Mesenchymal stem cell (in vitro differentiated cells and primary cell): ENCODE results near the gene ALDH3A1.

ENCODE experiments used
- DNase-seq: peaks from one replicate; pipeline ENCODE4 v3.0.0-alpha.2; 2013
- H2AFZ ChIP-seq: one replicate; pipeline ENCODE4 v1.6.1; 2013; ENCODE audit warnings: low read depth, mild to moderate bottlenecking, control low read depth, inconsistent platforms, low read length, moderate library complexity
- H2AK5ac ChIP-seq: 2 replicates; pipeline ENCODE4 v1.6.1; 2013; ENCODE audit warnings: low read length, moderate library complexity, mild to moderate bottlenecking, inconsistent platforms; ENCODE audit not compliant: severe bottlenecking
- H2BK120ac ChIP-seq: one replicate; pipeline ENCODE4 v1.6.1; 2013; ENCODE audit warnings: low read depth, mild to moderate bottlenecking, inconsistent platforms, low read length, moderate library complexity
- H2BK12ac ChIP-seq, 2 experiments: one replicate each; pipeline ENCODE4 v1.6.1; 2013; ENCODE audit warnings: inconsistent platforms in 2 of 2, low read length in 2 of 2, mild to moderate bottlenecking in 2 of 2, moderate library complexity in 2 of 2, control low read depth in 1 of 2
- H2BK15ac ChIP-seq: one replicate; pipeline ENCODE4 v1.6.1; 2013; ENCODE audit warnings: mild to moderate bottlenecking, low read depth, inconsistent platforms; ENCODE audit not compliant: poor library complexity, severe bottlenecking
- H2BK5ac ChIP-seq: 2 replicates; pipeline ENCODE4 v1.6.1; 2013; ENCODE audit warnings: low read depth, mild to moderate bottlenecking, low read length, control low read depth, inconsistent platforms; ENCODE audit not compliant: poor library complexity, severe bottlenecking
- H3K14ac ChIP-seq, 2 experiments: one replicate each; pipeline ENCODE4 v1.6.1; 2013; ENCODE audit warnings: inconsistent platforms in 2 of 2, low read length in 2 of 2, control low read depth in 1 of 2, mild to moderate bottlenecking in 1 of 2, moderate library complexity in 1 of 2
- H3K18ac ChIP-seq, 2 experiments: one replicate each; pipeline ENCODE4 v1.6.1; 2013; ENCODE audit warnings: inconsistent platforms in 2 of 2, low read length in 2 of 2, control low read depth in 1 of 2, low read depth in 1 of 2, mild to moderate bottlenecking in 1 of 2
- H3K23ac ChIP-seq, 2 experiments: one replicate each; pipeline ENCODE4 v1.6.1; 2013; ENCODE audit warnings: inconsistent platforms in 2 of 2, low read length in 2 of 2, mild to moderate bottlenecking in 2 of 2, moderate library complexity in 2 of 2, control low read depth in 1 of 2
- H3K27ac ChIP-seq: 2 replicates; pipeline ENCODE4 v1.5.1; 2013; ENCODE audit warnings: mild to moderate bottlenecking, moderate library complexity, low read length, control low read depth, inconsistent platforms; ENCODE audit not compliant: poor library complexity, severe bottlenecking
- H3K27me3 ChIP-seq, 2 experiments: 2 replicates each; pipeline versions ENCODE4 v1.6.1 to v1.7.0; 2013; ENCODE audit warnings: low read length in 2 of 2, mild to moderate bottlenecking in 2 of 2, moderate library complexity in 2 of 2, control low read depth in 1 of 2, inconsistent platforms in 1 of 2; ENCODE audit not compliant: control insufficient read depth in 1 of 2, insufficient read depth in 1 of 2
- H3K36me3 ChIP-seq, 2 experiments: 2 replicates each; pipeline versions ENCODE4 v1.6.1 to v1.7.0; 2013; ENCODE audit warnings: low read length in 2 of 2, control low read depth in 1 of 2, inconsistent platforms in 1 of 2, low read depth in 1 of 2, mild to moderate bottlenecking in 1 of 2; ENCODE audit not compliant: insufficient read depth in 2 of 2, control insufficient read depth in 1 of 2
- H3K4ac ChIP-seq, 2 experiments: one replicate each; pipeline ENCODE4 v1.6.1; 2013; ENCODE audit warnings: inconsistent platforms in 2 of 2, low read length in 2 of 2, mild to moderate bottlenecking in 2 of 2, moderate library complexity in 2 of 2, control low read depth in 1 of 2, low read depth in 1 of 2
- H3K4me1 ChIP-seq: 2 replicates; pipeline ENCODE4 v1.6.1; 2013; ENCODE audit warnings: low read depth, low read length, control low read depth; ENCODE audit not compliant: control insufficient read depth, insufficient read depth
- H3K4me2 ChIP-seq: 2 replicates; pipeline ENCODE4 v1.6.1; 2013; ENCODE audit warnings: low read length, mild to moderate bottlenecking, inconsistent platforms; ENCODE audit not compliant: poor library complexity, severe bottlenecking
- H3K4me3 ChIP-seq, 2 experiments: 2 replicates each; pipeline versions ENCODE4 v1.5.1 to v1.7.0; 2013; ENCODE audit warnings: low read length in 2 of 2, mild to moderate bottlenecking in 2 of 2, control low read depth in 1 of 2, low read depth in 1 of 2; ENCODE audit not compliant: insufficient read depth in 1 of 2
- H3K79me1 ChIP-seq: replicated peaks from 2 replicates; pipeline ENCODE4 v1.6.1; 2013; ENCODE audit warnings: mild to moderate bottlenecking, control low read depth, low read length, inconsistent platforms; ENCODE audit not compliant: poor library complexity, severe bottlenecking
- H3K9ac ChIP-seq: 2 replicates; pipeline ENCODE4 v1.7.0; 2013; ENCODE audit warnings: mild to moderate bottlenecking, low read length, moderate library complexity
- H3K9me3 ChIP-seq: 2 replicates; pipeline ENCODE4 v1.7.0; 2013; ENCODE audit warnings: mild to moderate bottlenecking, low read length; ENCODE audit not compliant: control insufficient read depth
- H4K8ac ChIP-seq: one replicate; pipeline ENCODE4 v1.6.1; 2013; ENCODE audit warnings: inconsistent platforms, mild to moderate bottlenecking, low read length, moderate library complexity
- H4K91ac ChIP-seq: one replicate; pipeline ENCODE4 v1.6.1; 2013; ENCODE audit warnings: mild to moderate bottlenecking, low read length, inconsistent platforms
- WGBS: methylation state at CpG from one replicate; pipeline ENCODE4 v1.1.7; 2013; ENCODE audit warnings: mixed read lengths; 5-methylcytosine and 5-hydroxymethylcytosine counted together

The ALDH3A1 gene

DNA sequence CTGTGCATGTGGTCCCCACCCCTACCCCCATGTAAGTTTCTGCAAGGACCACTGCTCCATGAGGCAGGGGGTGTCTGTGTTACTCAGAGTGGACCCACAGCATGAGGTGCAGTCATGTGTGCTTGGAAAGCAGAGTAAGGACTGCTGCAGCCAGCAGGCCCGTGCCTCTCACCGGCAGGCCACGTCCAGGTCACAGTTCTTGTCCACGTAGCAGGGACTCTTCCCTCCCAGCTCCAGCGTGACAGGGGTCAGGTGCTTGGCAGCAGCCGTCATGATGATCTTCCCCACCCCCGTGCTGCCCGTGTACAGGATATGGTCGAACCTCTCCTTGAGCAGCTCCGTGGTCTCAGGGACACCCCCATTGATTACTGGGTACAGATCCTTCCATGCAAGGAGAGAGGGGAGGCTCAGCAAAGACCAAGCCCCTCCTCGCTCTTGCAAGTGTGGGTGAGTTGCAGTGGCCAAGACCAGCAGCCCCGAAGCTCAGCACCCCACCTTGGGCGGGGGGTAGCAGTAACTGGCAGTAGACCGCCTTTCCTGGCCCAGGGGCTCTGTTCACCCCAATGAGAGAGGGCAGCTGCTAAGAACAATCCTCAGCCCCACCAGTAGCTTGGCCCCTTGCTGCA is 6.2 kb downstream of the ALDH3A1 start:
- H3K23ac ChIP-seq: no peak overlapping the region
- peak overlapping the region in 1 of 2 experiments; percentile 5 for H3K14ac ChIP-seq
- WGBS: 89% methylated on average over 14 of the region's 14 CpGs
- H3K79me1 ChIP-seq: no peaks in the 10 kb centered on the region
- H3K27me3 ChIP-seq: peaks cover 8 to 18% of the 10 kb centered on the region in 2 experiments
- H2BK15ac ChIP-seq: no peak overlapping the region
- no peak for DNase-seq
- H3K27ac ChIP-seq: no peak overlapping the region
- no peaks in the 10 kb centered on the region for H3K9me3 ChIP-seq
- H2AFZ ChIP-seq: no peak overlapping the region
- no peak overlapping the region for H2BK5ac ChIP-seq
- no peak overlapping the region for H3K18ac ChIP-seq
- H3K4ac ChIP-seq: no peak overlapping the region
- peaks cover 12% of the 10 kb centered on the region for H3K4me1 ChIP-seq
- H3K9ac ChIP-seq: no peak overlapping the region
- no peak overlapping the region for H3K4me2 ChIP-seq
- no peak overlapping the region for H3K4me3 ChIP-seq
- H2BK12ac ChIP-seq: no peak overlapping the region
- H2AK5ac ChIP-seq: no peak overlapping the region
- H4K91ac ChIP-seq: no peak overlapping the region
- H4K8ac ChIP-seq: no peak overlapping the region
- H2BK120ac ChIP-seq: no peak overlapping the region
- H3K36me3 ChIP-seq: no peaks in the 10 kb centered on the region

- H4K8ac ChIP-seq: no peak overlapping the region
- peaks cover 11 to 18% of the 10 kb centered on the region in 2 experiments for H3K27me3 ChIP-seq
- H3K36me3 ChIP-seq: no peaks in the 10 kb centered on the region
- no peak overlapping the region for H3K9ac ChIP-seq
- H3K18ac ChIP-seq: no peak overlapping the region
- H4K91ac ChIP-seq: no peak overlapping the region
- no peak overlapping the region for H2BK12ac ChIP-seq
- H3K4me1 ChIP-seq: peaks cover 10% of the 10 kb centered on the region
- no peak overlapping the region for H2AFZ ChIP-seq
- WGBS: 81% methylated on average over 6 of the region's 7 CpGs
- no peaks in the 10 kb centered on the region for H3K79me1 ChIP-seq
- DNase-seq: no peak
- H3K27ac ChIP-seq: no peak overlapping the region
- no peak overlapping the region for H2BK5ac ChIP-seq
- no peak overlapping the region for H3K4me3 ChIP-seq
- no peak overlapping the region for H3K4me2 ChIP-seq
- H3K14ac ChIP-seq: no peak overlapping the region
- no peak overlapping the region for H3K23ac ChIP-seq
- no peak overlapping the region for H2BK120ac ChIP-seq
- H3K4ac ChIP-seq: no peak overlapping the region
- H2BK15ac ChIP-seq: no peak overlapping the region
- H3K9me3 ChIP-seq: no peaks in the 10 kb centered on the region
- no peak overlapping the region for H2AK5ac ChIP-seq
These were observed 7.2 kb downstream of the ALDH3A1 start for GRCh38 chr17:19740933-19741332.

- Histone ChIP-seq H2AK5ac (no peak overlapping the region), H3K23ac (no peak overlapping the region), H3K4me2 (no peak overlapping the region), H3K36me3 (no peaks in the 10 kb centered on the region), H3K9ac (no peak overlapping the region), H3K79me1 (no peaks in the 10 kb centered on the region), H2BK15ac (no peak overlapping the region), H2BK120ac (no peak overlapping the region), H3K27me3 (peaks cover 8 to 14% of the 10 kb centered on the region in 2 experiments), H3K4ac (no peak overlapping the region), H3K18ac (no peak overlapping the region), H3K9me3 (no peaks in the 10 kb centered on the region), H4K8ac (no peak overlapping the region), H4K91ac (no peak overlapping the region), H3K14ac (no peak overlapping the region), H2BK12ac (no peak overlapping the region), H3K27ac (no peak overlapping the region), H2AFZ (no peak overlapping the region), H3K4me1 (peaks cover 3% of the 10 kb centered on the region), H2BK5ac (no peak overlapping the region), H3K4me3 (no peak overlapping the region)
- 91% methylated on average over 24 of the region's 26 CpGs for WGBS
- DNase-seq: no peak
These were observed 8.6 kb downstream of the ALDH3A1 start for GRCh38 chr17:19739241-19740201.

DNA sequence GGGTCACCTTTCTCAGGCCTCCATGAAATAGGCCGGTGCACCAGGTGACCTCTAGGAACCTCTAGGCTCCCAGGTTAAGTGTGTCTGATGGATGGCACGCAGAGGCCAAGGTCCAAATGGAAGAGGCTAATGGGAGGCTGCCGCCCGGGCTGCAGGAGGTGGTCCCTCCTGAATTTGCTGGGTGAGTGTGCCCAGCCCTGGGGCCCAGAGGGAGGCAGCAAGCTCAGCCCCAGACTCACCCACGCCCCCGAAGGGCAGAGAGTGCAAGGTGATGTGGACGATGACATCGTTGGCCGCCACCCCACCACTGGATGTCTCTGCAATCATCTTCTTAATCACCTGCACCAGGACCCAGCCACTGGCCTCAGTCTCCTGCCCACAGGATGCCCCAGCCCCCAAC is 9.3 kb downstream of the ALDH3A1 start:
- Histone ChIP-seq H2BK120ac (no peak overlapping the region), H4K8ac (no peak overlapping the region), H2AK5ac (no peak overlapping the region), H3K18ac (no peak overlapping the region), H3K36me3 (no peaks in the 10 kb centered on the region), H2BK5ac (no peak overlapping the region), H3K27me3 (peaks cover 6 to 19% of the 10 kb centered on the region in 2 experiments), H3K9ac (no peak overlapping the region), H3K27ac (no peak overlapping the region), H3K23ac (no peak overlapping the region), H3K4me1 (no peaks in the 10 kb centered on the region), H2AFZ (no peak overlapping the region), H2BK15ac (no peak overlapping the region), H2BK12ac (no peak overlapping the region), H3K4ac (no peak overlapping the region), H3K9me3 (no peaks in the 10 kb centered on the region), H3K4me2 (no peak overlapping the region), H3K14ac (no peak overlapping the region), H4K91ac (no peak overlapping the region), H3K4me3 (no peak overlapping the region), H3K79me1 (no peaks in the 10 kb centered on the region)
- WGBS: 89% methylated on average over 9 of the region's 9 CpGs
- no peak for DNase-seq
